Measurements from ENCODE around the gene PPT1. TPM values are rescaled to one million over a fixed set of nuclear protein-coding genes. Genes with fewer than 3 reads are reported as not detected.

PPT1 gene
- total and polyA plus RNA-seq, 2 experiments from 2014 or later: 64.2 to 78.0 TPM

GRCh38 chr1:40107290-40107959 is 10.4 kb upstream of the PPT1 start:
- no peaks in the 10 kb centered on the region for H4K20me1 ChIP-seq (ENCODE audit: insufficient read depth, poor library complexity, severe bottlenecking)
- no peaks in the 10 kb centered on the region for H3K9me2 ChIP-seq (replicated peaks; ENCODE audit: insufficient read depth)
- no peak for TF ChIP-seq EZH2phosphoT487 (IDR thresholded peaks at IDR 0.05; ENCODE audit: low read depth, severe bottlenecking, unreplicated experiment)
- TF ChIP-seq EZH2 (IDR thresholded peaks at IDR 0.05; ENCODE audit: borderline replicate concordance): no peak
- TF ChIP-seq CTCF (IDR thresholded peaks at IDR 0.05; ENCODE audit: poor library complexity): no peak
- WGBS (ENCODE audit: low lambda C conversion rate, missing lambda C conversion rate): 67% methylated on average over 6 of the region's 6 CpGs
- H3K36me3 ChIP-seq (replicated peaks; ENCODE audit: insufficient read depth, low read depth): no peaks in the 10 kb centered on the region
- peak; percentile 48 for DNase-seq (ENCODE audit: low spot score)
- H3K4me2 ChIP-seq: no peak overlapping the region
- peak overlapping the region; percentile 56 for H3K27ac ChIP-seq
- H3K27me3 ChIP-seq: no peaks in the 10 kb centered on the region
- H3K4me3 ChIP-seq: no peak overlapping the region
- H3K9me3 ChIP-seq (ENCODE audit: low read depth): no peaks in the 10 kb centered on the region
- H2AFZ ChIP-seq: no peak overlapping the region
- no peaks in the 10 kb centered on the region for H3K4me1 ChIP-seq (ENCODE audit: insufficient read depth)
- H3K79me2 ChIP-seq: no peaks in the 10 kb centered on the region

GRCh38 chr1:40105028-40105427 is 8.0 kb upstream of the PPT1 start:
- Histone ChIP-seq H3K9me2 (replicated peaks; ENCODE audit: insufficient read depth) (no peaks in the 10 kb centered on the region), H3K4me3 (no peak overlapping the region), H2AFZ (no peak overlapping the region), H3K4me1 (ENCODE audit: insufficient read depth) (no peaks in the 10 kb centered on the region), H3K27me3 (no peaks in the 10 kb centered on the region), H3K36me3 (replicated peaks; ENCODE audit: insufficient read depth, low read depth) (no peaks in the 10 kb centered on the region), H3K79me2 (no peaks in the 10 kb centered on the region), H3K4me2 (no peak overlapping the region), H3K27ac (no peak overlapping the region), H4K20me1 (ENCODE audit: insufficient read depth, poor library complexity, severe bottlenecking) (no peaks in the 10 kb centered on the region), H3K9me3 (ENCODE audit: low read depth) (no peaks in the 10 kb centered on the region)
- TF ChIP-seq EZH2 (IDR thresholded peaks at IDR 0.05; ENCODE audit: borderline replicate concordance): no peak
- TF ChIP-seq CTCF (IDR thresholded peaks at IDR 0.05; ENCODE audit: poor library complexity): no peak
- no peak for TF ChIP-seq EZH2phosphoT487 (IDR thresholded peaks at IDR 0.05; ENCODE audit: low read depth, severe bottlenecking, unreplicated experiment)
- 89% methylated on average over 1 of the region's 1 CpG for WGBS (ENCODE audit: low lambda C conversion rate, missing lambda C conversion rate)
- DNase-seq (ENCODE audit: low spot score): no peak

- no peaks in the 10 kb centered on the region for H4K20me1 ChIP-seq (ENCODE audit: insufficient read depth, poor library complexity, severe bottlenecking)
- DNase-seq (ENCODE audit: low spot score): no peak
- no peak overlapping the region for H2AFZ ChIP-seq
- H3K79me2 ChIP-seq: no peaks in the 10 kb centered on the region
- no peak for TF ChIP-seq CTCF (IDR thresholded peaks at IDR 0.05; ENCODE audit: poor library complexity)
- no peak overlapping the region for H3K4me3 ChIP-seq
- no peaks in the 10 kb centered on the region for H3K9me2 ChIP-seq (replicated peaks; ENCODE audit: insufficient read depth)
- H3K9me3 ChIP-seq (ENCODE audit: low read depth): no peaks in the 10 kb centered on the region
- H3K4me1 ChIP-seq (ENCODE audit: insufficient read depth): no peaks in the 10 kb centered on the region
- no peak overlapping the region for H3K27ac ChIP-seq
- 91% methylated on average over 3 of the region's 3 CpGs for WGBS (ENCODE audit: low lambda C conversion rate, missing lambda C conversion rate)
- no peaks in the 10 kb centered on the region for H3K27me3 ChIP-seq
- H3K36me3 ChIP-seq (replicated peaks; ENCODE audit: insufficient read depth, low read depth): no peaks in the 10 kb centered on the region
- H3K4me2 ChIP-seq: no peak overlapping the region
Observed at GRCh38 chr1:40102896-40103295, 5.8 kb upstream of the PPT1 start.
